GM12801 (cell line): Measurements from ENCODE around the gene CRADD.

ENCODE experiments used
- CTCF ChIP-seq: IDR thresholded peaks from one replicate; pipeline ENCODE4 v1.5.1; 2011; ENCODE audit warnings: control low read depth; ENCODE audit not compliant: insufficient read length; ENCODE audit errors: extremely low read depth

CRADD gene

DNA sequence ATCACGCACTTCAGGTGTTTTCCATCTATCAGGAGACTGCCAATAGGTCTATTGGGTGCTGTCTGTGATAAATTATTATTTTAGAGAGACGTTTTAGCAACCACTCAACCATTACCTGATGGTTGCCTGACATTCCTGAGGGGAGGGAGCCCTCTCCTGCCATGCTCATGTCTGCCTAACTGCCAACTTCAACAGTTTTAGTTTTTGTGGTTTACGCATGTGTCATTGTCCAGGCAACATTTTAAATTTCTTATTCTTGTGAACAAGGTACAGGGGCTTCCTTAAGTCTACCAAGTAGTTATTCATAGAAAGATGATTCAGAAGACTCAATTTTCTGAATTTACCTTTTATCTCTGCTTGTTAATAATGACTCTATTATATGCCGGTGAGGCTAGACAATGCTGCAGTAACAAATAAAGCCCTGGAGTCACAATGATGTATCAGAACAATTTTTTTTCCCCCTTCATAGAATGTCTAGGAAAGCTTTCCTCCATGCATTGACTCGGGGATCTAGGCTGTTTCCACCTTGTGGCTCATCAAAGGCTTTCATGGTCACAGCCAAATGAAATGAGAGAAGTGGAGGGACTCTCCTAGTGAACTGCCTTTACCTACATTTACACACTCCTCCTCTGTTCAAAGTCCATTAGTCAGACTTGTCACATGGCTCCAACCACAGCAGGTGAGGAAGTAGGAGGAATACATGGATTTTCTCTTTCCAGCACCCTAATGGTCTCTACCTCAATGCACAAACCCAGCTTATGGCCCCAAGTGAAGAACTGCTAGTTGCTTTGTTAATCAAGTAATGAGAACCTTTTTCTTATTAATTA is 225.8 kb downstream of the CRADD start:
- no peak for TF ChIP-seq CTCF

- no peak for TF ChIP-seq CTCF
Measured at GRCh38 chr12:93904124-93904523, 226.9 kb downstream of the CRADD start.

DNA sequence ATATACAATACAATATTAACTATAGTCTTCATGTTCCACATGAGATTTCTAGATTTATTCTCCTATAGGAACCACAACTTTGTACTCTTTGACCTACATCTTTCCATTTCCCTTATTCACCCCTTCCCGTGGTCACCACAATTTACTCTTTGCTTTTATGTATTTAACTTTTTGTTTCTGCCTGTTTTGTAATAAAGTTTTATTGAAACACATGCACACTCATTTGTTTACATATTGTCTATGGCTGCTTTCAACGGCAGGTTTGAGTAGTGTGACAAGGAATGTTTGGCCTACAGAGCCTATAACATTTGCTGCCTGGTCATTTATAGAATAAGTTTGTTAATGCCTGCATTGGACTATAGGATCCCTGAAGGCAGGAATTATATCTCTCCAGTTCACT is 231.1 kb downstream of the CRADD start:
- TF ChIP-seq CTCF: no peak

DNA sequence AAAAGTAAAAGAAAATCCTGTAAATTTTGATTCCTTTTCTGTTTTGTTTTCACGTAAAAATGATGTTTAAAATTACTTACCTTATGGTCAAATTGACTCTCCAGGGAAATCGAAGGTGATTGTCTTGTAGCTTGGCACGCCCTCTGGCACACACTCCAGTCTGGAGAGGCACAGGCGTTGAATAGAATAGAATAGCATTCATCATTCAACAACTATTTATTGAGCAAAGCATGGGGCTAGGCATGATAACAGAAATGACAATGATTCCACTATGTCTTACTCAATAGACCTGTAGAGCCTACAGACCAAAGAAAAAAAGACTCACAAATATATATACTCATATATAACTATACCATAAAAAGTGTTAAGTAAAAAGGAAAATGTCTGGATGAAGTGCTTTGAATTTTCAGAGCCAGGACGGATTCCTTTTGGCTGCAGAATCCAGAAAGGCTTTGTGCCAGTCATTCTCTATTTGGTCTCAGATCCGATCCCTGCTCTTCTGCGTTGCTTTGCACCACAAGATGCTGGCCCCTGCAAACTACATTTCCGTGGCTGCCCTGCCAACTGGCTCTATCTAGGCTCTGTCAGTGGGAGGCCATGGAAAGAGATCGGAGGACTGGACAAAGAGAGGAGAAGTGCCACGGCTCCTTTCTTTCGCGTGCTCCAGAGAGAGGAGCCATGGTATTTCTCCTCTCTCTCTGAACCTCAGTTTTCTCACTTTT is 231.8 kb downstream of the CRADD start:
- no peak for TF ChIP-seq CTCF

DNA sequence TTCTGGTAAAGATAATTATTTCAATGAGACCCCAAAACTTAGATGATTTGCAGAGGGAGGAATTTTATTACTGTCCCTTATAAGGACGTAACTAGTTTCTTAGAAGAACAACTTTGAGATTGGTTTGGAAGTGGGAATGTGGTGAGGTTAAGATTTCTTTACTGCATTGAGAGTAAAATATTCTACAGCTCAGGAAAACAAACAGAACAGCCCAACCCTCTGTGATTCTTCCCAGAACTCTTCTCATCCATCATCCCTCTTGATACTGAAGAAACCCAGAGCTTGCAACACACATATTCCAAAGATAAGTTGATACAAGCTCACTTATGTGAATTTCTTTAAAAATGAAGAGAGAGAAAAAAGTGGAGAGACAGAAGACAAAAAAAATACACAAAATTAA is 234.2 kb downstream of the CRADD start:
- TF ChIP-seq CTCF: no peak

DNA sequence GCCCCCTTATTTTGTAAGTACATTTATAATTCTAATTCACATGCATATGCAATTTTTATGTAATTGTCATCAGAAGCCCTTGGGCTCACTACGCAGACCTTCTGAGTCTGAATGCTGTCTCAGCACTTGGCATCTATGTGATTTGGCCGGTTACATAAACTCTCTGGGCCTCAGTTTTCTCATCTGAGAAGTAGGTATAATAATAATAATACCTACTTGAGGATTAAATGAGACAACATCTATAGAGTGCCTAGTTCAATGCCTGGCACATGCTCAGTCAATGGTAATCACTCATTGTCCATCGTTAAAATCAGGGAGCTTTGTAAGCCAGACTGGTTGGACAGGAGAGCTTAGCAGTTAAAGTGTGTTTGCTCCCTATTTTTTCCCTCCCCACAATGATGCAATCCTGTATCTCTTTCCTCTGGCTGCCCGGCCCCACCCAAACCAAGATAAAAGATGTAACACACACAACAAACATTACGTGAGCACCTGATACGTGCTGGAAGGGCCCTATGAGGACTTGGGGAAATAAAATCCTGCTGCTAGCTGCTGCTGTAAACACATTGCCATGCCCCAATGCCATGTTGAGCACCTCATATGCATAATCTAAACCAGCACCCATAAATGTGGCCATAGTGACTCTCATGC is 235.0 kb downstream of the CRADD start:
- no peak for TF ChIP-seq CTCF

DNA sequence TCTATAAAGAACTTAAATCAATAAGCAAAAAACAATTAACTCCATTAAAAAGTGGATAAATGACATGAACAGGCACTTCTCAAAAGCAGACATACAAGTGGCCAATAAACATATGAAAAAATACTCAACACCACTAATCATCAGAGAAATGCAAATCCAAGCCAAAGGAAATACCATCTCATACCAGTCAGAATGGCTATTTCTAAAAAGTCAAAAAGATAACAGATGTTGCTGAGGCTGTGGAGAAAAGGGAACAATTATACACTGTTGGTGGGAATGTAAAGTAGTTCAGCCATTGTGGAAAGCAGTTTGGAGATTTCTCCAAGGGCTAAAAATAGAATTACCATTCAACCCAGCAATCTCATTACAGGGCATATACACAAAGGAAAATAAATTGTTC is 236.7 kb downstream of the CRADD start:
- TF ChIP-seq CTCF: no peak
